ENCODE results near the gene FOXQ1.
"Not testable (repeated sequence)": the region's sequence is repeated elsewhere in the genome, so short reads cannot be mapped to it uniquely, and the experiment has no call there.

The FOXQ1 gene

DNA sequence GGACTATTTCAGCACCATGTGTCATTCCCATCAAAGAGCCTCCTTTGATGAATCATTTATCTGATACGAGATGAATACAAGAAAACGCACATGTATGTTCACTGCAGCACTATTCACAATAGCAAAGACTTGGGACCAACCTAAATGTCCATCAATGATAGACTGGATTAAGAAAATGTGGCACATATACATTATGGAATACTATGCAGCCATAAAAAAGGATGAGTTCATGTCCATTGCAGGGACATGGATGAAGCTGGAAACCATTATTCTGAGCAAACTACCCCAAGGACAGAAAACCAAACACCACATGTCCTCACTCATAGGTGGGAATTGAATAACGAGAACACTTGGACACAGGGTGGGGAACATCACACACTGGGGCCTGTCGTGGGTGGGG lies 49.8 kb downstream of the FOXQ1 start:
- not testable (repeated sequence) for DNase-seq

DNA sequence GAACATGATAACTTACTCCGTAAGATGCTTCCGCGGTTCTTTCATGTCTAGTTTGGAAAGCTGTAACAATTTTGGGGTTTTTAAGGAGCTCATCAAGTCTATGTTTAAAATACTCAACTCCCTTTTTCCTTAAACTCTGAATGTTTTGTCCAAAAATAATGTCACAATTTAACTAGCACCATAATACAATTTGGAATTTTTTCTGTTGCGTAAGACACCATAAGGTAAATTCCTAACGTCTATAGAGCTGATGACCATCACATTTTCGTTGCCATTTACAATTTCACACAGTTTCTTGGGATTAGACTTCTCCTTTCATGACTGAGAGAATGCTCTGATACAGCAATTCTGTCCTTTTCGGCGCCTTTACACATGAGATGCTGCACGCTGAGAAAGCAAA lies 50.7 kb downstream of the FOXQ1 start:
- no peak for DNase-seq

DNA sequence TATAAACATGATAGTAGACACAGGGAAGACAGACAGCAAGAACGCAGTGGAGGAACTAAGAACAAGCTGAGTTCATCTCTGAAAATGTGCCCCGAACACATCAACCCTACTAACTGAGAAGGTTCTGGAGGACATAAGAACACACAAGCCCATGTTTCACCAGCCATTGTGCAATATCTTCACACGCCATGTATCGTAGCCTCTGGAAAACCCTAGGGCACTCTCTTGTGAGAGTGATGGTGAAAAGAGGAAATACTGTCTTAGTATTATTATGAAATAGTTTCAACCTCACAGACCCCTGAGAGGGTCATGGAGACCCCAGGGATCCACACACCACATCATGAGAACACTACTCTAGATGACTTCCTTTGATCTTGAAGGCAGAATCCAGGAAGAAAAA lies 51.4 kb downstream of the FOXQ1 start:
- DNase-seq = no peak

DNA sequence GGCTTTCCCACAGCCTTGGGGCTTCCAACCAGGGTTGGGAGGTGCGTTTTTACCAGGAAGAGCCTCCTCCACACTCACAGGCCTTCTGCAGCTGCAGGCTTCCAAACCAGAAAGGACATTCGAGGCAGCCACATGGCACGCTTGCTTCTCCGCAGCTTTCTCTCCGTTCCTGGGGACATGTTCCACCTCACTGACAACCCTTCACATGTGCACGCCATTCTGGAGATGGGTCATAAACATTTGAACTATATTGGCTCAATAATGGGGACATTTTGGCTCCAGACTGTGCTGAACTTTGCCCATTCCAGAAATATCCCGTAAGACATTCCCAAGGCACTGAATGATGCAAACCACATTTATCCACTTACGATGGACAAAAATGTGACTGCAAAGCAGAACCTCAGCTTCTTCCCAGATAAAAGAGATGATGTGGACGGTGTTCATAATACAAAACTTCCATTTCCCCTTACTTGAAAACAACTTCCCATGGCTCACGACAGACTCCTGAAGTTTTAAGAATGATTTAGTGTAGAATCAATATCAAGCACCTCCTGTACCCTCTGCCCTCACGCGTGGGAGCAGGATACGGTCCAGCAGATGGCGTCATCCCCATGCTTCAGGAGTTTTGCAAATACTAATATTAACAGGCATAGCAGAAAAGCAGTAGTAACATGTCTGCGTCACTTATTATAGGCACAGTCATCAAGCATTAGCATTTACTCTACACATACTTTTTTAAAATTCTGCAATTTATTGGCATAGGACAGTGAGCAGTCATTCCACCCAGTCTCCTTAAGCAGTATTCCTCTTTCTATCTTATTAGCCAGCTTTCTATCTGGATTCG lies 52.1 kb downstream of the FOXQ1 start:
- no peak for DNase-seq

All from hypothalamus (tissue), 51 donors.